NCI-H82 treated with DMSO at 0.1 percent for 48 hours (cell line): ENCODE measurements around the gene ALDH1B1.
"Not testable (repeated sequence)": the region's sequence is repeated elsewhere in the genome, so short reads cannot be mapped to it uniquely, and the experiment has no call there.

Experiments used
- DNase-seq: peaks from one replicate; lab custom pipeline; 2025; ENCODE audit not compliant: unreplicated experiment; lab: John Stamatoyannopoulos, UW

ALDH1B1 gene

DNA sequence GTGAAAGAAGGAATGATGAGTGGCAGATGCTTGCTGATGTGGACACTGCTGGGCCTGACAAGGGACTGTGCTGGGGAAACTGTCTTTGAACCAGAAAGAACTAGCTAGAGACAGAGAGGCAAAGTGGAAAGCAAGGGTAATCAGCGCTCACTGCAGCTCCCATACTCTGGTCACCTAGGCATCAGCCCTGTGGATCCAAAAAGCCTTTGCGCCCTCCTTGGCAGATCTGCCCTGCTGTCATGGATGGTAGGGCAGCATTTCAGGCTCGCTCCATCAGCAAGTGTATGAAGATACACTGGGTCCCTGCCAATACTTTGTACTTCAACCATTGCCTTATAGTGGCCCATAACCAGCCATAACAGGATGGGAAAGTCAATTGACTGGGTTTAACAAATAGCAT, 6.6 kb upstream of the ALDH1B1 start:
- DNase-seq: no peak

DNA sequence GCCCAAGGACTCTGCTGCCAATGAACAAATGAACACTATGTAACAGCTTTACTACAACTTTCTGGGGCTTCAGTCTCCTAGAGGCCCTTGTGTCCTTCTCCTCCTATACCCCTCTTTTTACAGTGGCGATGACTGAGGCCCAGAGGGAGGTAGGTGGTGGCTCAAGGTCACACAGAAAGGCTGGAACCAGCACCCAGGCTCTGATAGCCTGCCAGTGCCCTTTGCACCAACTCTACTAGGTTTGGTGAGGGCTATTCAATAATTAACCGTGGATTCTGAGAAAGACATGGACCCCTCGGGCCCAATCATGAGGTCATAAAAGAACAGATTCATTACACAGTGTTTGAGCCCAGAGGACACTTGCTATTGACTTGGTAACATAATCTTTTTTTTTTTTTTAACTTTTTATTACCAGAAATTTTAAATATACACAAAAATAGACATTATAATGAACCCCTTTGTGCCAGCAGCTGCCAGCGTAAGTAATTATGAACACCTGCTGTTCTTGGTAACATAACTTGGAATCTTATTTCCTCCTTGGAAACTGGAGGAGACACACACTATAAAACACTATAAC, 6.1 kb upstream of the ALDH1B1 start:
- DNase-seq: no peak

DNA sequence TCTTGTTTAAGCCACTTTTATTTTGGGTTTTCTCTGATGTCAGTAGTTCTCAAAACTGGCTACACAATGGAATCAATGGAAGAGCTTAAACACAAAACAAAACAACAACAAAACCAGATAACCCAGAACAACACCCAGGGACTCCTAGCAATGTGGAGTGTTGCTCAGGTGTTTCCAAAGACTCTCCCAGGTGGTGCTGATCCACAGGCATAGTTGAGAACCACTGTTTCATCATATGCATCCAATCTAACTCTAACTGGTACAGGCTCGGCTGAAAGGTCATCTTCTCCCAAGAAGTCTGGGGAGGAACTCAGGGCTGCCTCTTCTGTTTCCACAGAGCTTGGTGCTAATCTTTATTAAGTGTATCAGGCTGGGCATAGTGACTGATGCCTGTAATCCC, 5.4 kb upstream of the ALDH1B1 start:
- no peak for DNase-seq

DNA sequence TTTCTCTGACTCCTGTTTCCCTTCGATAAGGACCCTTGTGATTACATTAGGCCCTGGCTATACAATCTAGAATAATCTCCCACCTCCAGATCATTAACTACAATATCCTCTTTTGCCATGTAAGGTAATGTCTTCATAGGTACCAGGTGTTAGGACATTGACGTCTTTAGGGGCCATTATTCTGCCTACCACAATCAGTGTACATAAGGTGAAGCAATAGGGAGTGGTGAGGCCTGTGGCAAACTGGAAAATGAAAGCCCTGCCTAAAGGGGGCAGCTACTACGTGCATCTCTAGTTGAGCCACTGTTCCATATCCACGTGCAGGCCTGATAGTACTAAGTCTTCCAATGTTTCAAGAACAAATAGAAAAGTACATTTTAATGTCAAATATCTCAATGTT, 4.8 kb upstream of the ALDH1B1 start:
- no peak for DNase-seq

DNA sequence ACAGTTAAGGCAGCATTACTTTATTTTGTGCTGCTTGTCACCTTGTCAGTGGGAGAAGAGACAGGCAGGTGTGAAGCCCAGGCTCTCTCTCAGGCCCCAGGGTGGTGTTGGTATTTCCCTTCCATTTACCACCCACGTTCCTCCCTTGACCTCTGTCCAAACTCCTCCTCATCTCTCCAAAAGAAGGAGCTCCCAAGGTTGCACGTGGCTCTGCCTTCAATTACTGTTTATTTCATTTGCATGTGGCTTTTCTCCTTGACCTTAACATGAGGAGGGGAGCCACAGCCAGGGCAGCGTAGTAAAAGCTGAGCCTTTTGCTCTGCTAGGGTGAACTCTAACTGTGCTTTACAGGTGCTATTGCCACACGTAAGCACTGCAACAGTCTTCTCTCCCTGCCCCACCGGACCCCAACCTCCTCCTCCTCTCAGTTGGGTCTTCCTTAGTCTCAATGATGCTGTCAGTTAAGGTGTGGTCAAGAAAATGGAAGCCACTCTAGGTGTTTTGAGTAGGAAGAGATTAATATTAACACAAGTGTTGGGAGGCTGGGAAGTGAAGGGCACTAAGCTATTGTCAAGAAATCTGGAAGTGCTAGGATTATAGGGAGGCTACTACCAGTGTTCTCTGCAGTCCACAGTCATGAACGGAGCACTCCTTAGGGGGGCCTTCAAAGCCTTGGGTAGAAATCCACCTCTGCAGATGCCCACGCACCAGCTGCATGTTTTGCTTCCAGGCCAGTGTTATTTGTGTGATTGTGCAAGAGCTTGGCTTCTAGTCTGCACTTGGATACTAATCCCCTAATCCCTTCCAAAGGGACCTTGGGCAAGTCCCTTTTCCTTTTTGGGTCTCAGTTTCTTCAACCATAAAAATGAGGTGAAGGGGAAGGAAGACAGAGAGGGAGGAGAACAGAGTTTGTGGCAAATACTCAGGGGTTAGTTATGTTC, 3.9 kb upstream of the ALDH1B1 start:
- DNase-seq: no peak

DNA sequence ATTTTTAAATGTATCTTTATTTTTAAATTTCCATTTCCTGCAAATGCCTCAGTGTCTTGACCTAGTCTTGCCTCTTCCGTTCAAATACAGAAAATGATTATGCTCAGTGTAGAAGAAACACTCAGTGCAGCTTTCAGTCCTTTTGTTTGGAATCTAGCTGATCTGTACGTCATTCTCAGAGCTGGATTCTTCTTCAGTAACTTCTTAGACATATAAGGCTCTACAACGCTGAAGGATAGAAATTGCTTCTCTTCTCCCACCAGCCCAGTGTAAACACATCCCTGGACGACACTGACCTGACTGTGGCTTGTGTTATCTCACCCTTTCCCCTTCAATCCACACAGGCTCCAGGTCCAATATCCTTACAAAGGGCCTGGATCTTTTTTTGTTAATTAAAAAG, 3.2 kb upstream of the ALDH1B1 start:
- no peak for DNase-seq

DNA sequence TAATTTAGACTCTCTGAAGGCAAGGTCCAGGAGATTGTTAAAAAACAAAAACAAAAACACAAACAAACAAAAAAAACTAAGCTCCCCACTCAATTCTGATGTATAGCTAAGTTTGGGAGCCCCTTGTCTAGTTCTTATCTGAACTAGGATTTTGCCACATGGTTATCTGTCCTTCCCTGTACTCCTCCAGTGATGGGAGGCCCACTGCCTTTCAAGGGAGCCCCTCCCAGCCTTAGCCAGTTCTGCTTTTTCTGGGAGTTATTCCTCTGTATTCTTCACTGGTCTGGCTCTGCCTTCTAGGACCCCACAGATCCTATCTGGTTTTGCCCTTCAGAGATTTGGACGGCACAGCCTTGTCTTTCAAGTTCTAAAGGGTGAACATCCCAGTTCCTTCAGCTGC, 2.1 kb upstream of the ALDH1B1 start:
- DNase-seq: no peak

DNA sequence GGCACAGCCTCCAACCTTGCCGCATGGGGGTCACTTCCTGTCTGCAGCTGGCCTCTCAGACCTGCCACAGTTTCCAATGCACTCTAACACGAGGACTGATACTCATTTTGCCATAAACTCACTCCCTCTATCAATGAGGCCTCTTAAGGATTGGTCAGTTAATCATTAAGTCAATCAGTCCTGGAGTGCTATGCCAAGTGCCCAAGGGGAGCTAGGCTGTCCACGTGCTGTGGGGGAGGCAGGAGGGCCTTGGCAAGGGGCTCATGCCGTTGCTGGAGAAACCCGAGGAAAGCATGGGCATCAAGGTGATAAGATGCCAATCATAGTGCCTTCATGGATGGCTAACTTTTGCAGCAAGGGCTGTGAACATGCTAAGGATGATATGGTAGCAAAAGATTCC, 1.7 kb upstream of the ALDH1B1 start:
- no peak for DNase-seq

DNA sequence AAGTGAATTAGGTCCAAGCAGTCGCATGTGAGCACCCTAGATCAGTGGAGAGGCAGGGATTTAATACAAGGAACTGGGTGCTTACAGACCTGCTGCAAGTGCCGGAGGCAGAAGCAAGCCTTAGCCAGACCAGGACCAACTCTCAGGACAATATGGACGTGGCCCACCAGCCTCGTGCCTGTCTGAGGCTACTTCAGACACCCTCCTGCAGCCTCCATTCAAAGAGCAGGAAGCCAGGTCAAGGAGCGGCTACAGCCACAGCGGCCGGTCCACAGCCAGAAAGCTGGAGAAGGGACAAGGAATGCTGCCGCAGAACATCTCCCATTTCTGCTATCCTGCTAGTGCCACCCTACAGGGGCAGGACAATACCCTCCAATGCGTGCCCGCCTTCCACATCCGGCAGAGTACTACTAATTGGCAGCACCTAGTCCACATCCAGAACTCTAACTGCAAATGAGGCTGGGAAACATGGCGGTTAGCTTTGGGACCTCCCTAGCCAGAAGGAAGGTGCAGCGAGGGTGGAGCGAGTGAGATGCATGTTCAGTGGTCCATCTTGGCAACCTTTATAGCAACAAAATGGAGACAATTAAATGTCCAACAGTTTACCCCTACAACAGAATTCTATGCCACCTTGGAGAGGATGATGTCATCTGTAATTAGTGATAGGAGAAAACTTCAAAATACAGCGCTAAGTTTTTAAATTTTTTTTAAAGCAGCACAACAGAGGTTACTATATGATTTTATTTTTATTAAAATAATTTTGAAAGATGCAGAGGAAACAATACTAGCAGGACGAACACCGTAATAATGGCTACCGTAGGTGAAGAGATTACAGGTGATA, 1.0 kb upstream of the ALDH1B1 start:
- DNase-seq: no peak

DNA sequence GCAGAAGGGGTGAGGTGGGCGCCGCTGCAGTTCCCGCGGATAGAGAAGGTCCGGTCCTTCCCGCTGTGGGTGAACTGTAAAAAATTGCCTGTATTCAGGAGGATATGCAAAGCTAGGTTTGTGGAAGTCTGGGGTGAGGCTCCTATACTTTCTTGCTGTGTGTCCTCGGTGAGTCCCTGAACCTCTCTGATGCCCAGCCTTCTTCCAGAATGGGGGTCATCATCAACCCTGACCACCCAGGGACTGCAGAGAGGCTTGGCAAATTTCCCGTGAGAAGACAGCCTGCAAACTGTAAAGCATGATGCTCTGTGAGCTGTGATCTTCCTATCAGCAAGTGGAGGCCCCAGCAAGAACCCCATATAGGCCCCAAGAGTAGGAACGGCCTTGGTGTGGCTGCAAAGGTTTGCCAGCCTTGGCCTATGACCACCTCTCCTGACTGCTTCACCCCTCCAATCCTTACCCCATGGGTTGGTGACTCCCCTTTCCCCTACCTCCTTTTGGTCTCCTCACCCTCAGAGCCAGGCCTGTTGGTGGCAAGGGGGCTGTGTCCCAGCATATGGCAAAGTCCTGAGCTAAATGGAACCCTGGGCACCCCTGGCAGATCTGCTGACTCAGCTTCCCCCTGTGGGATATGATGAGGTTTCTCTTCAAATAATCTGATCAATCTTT, 760 bp downstream of the ALDH1B1 start:
- DNase-seq: no peak

DNA sequence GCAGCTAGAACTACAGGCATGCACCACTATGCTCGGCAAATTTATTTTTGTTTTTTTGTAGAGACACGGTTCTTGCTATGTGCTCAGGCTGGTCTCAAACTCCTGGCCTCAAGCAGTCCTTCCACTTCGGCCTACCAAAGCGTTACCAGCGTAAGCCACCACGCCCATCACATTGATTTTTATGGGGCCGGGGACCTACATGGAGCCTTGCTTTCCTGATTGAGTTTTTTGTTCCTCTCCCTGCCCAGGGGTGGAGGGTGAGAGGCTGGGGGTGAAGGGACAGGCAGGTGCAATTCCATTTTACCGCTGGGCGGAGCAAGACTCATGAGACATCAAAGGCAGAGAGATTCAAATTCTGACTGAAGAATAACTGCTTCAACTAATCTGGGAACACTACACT, 1.9 kb downstream of the ALDH1B1 start:
- no peak for DNase-seq

DNA sequence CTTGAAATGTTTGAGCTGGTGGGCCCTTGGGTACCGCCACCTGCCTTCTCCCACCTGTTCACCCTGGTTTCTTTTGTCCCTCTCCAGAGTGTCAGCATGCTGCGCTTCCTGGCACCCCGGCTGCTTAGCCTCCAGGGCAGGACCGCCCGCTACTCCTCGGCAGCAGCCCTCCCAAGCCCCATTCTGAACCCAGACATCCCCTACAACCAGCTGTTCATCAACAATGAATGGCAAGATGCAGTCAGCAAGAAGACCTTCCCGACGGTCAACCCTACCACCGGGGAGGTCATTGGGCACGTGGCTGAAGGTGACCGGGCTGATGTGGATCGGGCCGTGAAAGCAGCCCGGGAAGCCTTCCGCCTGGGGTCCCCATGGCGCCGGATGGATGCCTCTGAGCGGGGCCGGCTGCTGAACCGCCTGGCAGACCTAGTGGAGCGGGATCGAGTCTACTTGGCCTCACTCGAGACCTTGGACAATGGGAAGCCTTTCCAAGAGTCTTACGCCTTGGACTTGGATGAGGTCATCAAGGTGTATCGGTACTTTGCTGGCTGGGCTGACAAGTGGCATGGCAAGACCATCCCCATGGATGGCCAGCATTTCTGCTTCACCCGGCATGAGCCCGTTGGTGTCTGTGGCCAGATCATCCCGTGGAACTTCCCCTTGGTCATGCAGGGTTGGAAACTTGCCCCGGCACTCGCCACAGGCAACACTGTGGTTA, 3.3 kb downstream of the ALDH1B1 start:
- no peak for DNase-seq

DNA sequence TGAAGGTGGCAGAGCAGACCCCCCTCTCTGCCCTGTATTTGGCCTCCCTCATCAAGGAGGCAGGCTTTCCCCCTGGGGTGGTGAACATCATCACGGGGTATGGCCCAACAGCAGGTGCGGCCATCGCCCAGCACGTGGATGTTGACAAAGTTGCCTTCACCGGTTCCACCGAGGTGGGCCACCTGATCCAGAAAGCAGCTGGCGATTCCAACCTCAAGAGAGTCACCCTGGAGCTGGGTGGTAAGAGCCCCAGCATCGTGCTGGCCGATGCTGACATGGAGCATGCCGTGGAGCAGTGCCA, 3.8 kb downstream of the ALDH1B1 start:
- DNase-seq: no peak

DNA sequence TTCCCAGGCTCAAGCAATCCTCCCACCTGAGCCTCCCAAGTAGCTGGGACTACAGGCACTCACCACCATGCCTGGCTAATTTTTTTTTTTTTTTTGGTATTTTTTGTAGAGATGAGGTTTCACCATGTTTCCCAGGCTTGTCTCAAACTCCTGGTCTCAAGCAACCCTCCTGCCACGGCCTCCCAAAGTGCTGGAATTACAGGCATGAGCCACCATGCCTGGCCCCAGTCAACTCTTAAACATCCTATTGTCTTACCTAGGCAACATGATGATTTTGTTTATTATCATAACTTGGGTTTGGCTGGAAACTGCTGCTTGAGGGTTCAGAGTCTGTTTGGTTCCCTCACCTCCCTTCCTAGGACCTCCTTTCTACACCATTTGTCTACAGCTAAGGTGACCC, 6.7 kb downstream of the ALDH1B1 start:
- not testable (repeated sequence) for DNase-seq

DNA sequence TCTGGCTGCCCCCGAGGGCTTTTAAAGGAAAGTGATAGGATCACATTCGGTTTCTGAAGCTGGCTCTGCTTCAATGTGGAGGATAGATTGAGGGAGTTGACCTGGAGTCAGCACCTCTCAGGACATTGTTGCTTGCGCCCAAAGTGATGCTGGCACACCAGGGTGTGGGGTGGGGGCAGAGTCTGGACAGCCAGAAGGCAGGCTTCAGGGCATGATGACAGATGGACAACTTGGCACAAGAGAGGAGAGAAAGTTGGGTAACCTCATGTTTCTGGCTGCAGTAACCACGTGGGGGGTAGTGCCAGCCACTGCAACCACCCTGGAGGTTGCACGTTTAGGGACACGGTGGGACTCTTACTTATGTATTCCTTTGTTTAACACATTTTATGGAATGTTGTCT, 9.5 kb downstream of the ALDH1B1 start:
- DNase-seq: no peak

DNA sequence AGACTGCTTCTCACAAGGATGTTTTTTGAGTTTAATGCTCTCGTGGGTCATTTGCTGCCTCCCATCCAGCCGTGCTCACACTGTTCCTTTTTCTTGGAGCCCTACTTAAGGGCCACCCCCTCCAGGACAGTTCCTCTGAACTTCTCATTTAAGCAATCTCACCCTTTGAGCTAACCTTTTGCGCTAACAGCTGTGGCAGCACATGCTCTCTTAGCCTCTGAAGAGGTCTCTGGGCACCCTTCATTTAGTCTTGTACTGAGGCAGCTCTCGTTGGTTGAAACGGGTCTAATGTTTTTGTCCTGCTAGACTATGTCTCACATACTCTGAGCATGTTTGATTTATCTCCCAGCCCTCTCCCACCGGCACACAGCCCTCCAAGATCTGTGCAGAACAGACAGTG, 11.8 kb downstream of the ALDH1B1 start:
- DNase-seq: no peak

DNA sequence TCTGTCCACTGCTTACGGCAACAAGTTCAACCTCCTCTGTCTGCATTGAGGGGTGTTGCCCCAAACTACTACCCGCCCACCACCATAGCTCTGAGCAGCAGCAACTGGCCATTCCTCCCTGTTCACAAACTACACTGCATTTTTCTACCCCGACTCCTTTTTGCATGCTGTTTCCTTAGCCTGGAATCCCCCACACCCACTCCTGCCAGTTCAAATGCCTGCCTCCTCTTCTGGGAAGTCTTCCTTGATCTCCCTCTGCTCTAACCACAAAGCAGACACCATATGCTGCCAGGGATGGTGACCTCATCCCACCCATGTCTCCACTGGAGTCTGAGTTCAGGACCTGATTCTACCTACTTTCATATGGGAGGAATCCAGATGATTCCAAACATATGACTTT, 13.3 kb downstream of the ALDH1B1 start:
- DNase-seq: no peak

DNA sequence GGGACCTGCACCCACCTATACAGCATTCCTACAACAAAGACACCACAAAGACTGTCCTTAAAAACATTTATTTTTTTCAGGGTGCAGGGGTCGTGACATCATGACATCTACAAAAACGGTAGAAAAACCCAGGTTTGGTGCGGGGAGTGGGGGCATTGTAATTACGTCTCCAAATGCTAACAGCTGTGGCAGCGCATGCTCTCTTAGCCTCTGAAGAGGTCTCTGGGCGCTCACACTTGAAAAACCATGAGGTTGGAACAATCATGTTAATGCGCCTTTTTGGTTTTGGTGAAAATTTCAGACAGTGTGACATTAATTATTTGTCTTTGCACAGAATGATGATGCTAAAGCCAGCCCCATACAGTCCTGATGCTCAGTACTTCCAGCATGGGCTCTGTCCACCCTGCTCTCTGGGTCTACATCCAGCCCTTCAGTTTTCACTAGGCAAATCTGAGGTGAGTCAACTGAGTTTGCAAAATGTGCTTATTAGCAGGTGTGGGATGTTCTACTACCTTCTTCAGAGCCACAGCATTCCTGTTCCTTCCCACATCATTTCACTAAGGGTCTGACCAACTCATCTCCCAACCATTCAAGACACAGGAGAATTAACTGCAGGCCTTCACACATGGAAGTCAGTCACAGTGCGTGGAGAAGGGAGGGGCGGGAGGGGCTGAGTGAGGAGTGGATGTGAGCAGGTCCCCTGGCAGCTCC, 14.1 kb downstream of the ALDH1B1 start:
- DNase-seq: no peak

DNA sequence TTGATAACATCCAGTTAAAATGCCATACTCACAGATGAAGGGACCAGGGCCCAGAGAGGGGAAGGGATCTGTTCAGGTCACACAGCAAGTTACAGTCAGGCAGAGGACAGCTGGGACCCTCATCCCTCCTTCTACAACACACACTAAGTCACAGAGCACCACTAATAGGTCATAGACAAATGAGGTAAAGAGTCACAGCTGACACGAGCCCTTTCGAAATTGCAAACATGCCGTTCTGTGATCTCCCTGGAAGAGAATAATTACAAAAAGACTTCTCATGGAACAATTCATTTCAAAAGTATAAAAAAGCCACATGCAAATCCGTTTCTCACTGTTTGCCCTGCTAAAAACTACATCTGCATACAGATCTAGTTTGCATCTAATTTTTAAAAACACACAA, 16.2 kb downstream of the ALDH1B1 start:
- no peak for DNase-seq

DNA sequence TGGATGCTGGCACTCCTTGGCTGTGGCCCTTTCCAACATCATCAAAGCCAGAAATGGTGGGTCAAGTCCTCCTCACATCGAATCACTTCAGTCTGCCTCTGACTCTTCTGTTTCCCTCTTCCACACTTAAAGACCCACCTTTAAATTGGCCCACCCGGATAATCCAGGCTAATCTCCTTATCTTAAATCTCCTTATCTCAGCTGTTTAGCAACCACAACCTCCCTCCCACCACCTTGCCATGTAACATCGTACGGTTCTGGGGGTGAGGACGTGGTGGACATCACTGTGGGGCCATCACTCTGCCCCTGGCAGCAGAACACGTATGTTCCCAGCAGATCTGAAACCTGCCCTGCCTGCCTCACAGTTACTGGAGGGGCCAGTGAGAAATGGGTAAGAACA, 20.2 kb downstream of the ALDH1B1 start:
- DNase-seq: peak; percentile 85
